AG04450 (cell line): ENCODE results near the gene SLC36A4. TPM values are rescaled to one million over a fixed set of nuclear protein-coding genes. Genes with fewer than 3 reads are reported as not detected.

ENCODE experiments used
- CTCF ChIA-PET: fragments of 300-600, 350-600 bp; formaldehyde crosslinking; extraction: SDS; loops from one replicate; lab custom pipeline; 2022; ENCODE audit warnings: antibody characterized with exemption, inconsistent platforms; lab: Charles Lee
- POLR2A ChIA-PET: fragments of 350-600 bp; formaldehyde crosslinking; extraction: SDS; loops from one replicate; lab custom pipeline; 2021; ENCODE audit warnings: antibody characterized with exemption, inconsistent platforms; lab: Yijun Ruan, JAX
- DNase-seq: peaks from one replicate; pipeline ENCODE4 v3.0.0-alpha.2; 2011; ENCODE audit warnings: low read depth, low spot score
- H3K27ac ChIP-seq: one replicate; pipeline ENCODE4 v1.5.1; 2012; ENCODE audit warnings: low read depth, low read length, control low read depth
- H3K27me3 ChIP-seq: one replicate; pipeline ENCODE4 v1.6.0; 2012; ENCODE audit warnings: low read length; ENCODE audit not compliant: control insufficient read depth, insufficient read depth
- H3K4me3 ChIP-seq: 2 replicates; pipeline ENCODE4 v1.5.1; 2011; ENCODE audit warnings: mild to moderate bottlenecking, low read depth, low read length, control low read depth
- H3K9me3 ChIP-seq: 2 replicates; pipeline ENCODE4 v1.5.1; 2012; ENCODE audit warnings: low read length; ENCODE audit not compliant: control insufficient read depth, insufficient read depth
- polyA plus RNA-seq: library from polyadenylated mRNA; depleted of rRNA; stranded (reverse); fragments of >200 nt; gene quantifications from 2 replicates; pipeline ENCODE4 v1.2.3, GENCODE V29; 2011
- TF ChIP-seq, protein P1 (sequence below): IDR thresholded peaks from 2 replicates; pipeline ENCODE4 v1.5.1; 2011; ENCODE audit warnings: low read depth, low read length, control low read depth, inconsistent platforms

SLC36A4 gene
- polyA plus RNA-seq, 1 experiment, result 17.7 TPM

DNA sequence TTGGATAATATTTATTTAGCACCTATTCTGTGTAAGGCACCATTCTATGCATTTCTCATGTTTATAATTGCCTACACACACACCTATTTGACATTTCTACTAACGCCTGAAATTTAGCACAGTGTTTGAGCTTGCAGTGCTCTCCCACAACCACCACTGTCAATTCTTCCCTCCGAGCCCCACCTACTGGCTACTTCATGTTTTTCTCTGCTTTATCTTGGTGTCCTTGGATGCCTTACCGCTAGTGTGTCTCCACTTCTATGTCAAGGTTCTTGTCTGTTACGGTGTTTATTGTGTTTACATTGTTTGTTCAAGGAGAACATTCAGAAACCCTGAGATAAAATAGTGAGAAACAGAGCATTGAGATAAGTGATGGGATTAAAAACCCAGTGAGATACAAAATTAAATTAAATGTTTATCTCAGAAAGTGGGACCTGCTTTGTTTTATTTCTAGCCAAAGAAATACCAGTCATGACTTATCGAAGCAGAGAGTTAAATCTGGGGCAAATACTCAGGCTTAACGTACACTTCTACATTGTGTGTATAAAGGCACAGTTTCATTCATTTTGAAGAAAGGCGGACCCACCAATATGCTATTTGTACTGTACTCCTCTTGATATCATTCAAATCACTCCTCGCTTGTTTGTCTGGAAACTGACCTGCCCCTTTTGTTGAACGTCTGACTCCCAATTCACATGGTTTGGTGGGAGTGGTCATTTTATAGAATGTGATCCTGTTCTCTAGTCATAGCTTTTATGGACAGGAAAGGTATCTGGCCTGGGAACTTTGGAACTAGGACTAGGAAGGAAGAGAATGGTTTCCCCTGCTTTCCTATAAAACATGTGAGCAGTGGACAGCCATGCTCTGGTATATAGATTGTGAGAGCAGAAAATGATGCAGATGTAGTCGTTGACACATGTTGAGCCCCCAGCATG is 39.2 kb upstream of the SLC36A4 start:
- H3K27ac ChIP-seq, result no peak overlapping the region
- H3K4me3 ChIP-seq, result no peak overlapping the region
- no peaks in the 10 kb centered on the region for H3K9me3 ChIP-seq
- POLR2A ChIA-PET, result no interaction called here
- CTCF ChIA-PET, result interaction anchor here (0.6 to 6.0 kb wide), 14 partner anchors 12 to 1180 kb away, joined by 3 to 111 read pairs (median 6); no protein-coding TSS in a partner anchor
- H3K27me3 ChIP-seq, result peaks cover 9% of the 10 kb centered on the region
- no peak for DNase-seq
- TF ChIP-seq, protein P1, sequence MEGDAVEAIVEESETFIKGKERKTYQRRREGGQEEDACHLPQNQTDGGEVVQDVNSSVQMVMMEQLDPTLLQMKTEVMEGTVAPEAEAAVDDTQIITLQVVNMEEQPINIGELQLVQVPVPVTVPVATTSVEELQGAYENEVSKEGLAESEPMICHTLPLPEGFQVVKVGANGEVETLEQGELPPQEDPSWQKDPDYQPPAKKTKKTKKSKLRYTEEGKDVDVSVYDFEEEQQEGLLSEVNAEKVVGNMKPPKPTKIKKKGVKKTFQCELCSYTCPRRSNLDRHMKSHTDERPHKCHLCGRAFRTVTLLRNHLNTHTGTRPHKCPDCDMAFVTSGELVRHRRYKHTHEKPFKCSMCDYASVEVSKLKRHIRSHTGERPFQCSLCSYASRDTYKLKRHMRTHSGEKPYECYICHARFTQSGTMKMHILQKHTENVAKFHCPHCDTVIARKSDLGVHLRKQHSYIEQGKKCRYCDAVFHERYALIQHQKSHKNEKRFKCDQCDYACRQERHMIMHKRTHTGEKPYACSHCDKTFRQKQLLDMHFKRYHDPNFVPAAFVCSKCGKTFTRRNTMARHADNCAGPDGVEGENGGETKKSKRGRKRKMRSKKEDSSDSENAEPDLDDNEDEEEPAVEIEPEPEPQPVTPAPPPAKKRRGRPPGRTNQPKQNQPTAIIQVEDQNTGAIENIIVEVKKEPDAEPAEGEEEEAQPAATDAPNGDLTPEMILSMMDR, result peak; percentile 73

DNA sequence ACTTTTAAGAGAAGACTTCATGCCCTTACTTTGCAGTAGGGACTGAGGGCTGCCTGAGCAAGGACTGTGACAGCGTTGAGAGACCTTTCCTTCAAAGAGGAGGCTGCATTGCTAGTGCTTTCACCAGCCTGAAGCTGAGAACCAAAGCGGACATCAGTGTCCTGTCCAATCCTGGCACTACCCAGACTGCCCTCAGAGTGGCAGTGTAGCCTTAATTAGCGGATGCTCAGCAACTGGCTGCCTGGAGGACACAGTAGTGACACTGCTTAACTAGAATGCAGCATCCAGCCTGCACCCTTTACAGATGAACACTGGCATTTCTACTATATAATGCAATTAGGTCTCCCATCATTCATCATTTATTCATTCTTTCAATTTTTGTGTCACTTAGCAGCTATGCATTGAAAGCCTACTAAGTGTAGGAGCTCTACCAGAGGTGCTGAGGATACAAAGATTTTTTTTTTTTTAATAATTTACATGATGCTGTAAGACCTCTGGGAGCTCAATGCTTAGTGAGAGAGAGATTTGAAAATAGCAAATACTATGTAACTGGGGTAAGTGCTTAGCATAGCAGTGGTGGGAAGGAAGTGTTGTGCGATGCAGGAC is 36.9 kb upstream of the SLC36A4 start:
- Histone ChIP-seq H3K27me3 (peaks cover 9% of the 10 kb centered on the region), H3K27ac (no peak overlapping the region), H3K4me3 (no peak overlapping the region), H3K9me3 (no peaks in the 10 kb centered on the region)
- DNase-seq, result peak; percentile 30
- ChIA-PET CTCF (interaction anchor here (0.6 to 6.0 kb wide), 25 partner anchors 9 to 454 kb away, joined by 3 to 111 read pairs (median 4); partner anchors contain the start of genes CEP295 and SMCO4), POLR2A (no interaction called here)
- TF ChIP-seq, protein P1, result peak; percentile 94

DNA sequence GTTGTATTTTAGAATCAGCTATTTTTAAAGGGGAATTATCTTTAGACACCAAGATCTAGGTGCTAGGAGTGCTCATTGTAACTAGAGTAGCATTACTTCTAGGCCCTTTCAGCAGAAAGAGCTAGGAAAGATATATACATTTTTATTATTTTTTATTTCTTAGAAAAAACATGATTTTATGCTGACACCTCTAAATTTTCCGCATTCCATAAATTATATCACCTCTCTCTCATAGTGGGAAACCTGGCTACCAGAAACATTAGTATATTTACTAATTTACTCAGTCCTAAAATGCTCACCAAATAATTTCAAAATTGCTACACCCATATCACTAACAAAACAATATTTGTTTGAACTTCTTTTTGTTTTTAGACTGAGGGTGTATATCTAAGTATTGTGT is 32.1 kb upstream of the SLC36A4 start:
- TF ChIP-seq, protein P1, result no peak
- no peak for DNase-seq
- H3K9me3 ChIP-seq, result no peaks in the 10 kb centered on the region
- no peak overlapping the region for H3K4me3 ChIP-seq
- ChIA-PET POLR2A (no interaction called here), CTCF (interaction anchor here (0.6 to 1.0 kb wide), 2 partner anchors 423 to 1019 kb away, joined by 3 read pairs; no protein-coding TSS in a partner anchor)
- H3K27ac ChIP-seq, result no peak overlapping the region
- H3K27me3 ChIP-seq, result peaks cover 11% of the 10 kb centered on the region

DNA sequence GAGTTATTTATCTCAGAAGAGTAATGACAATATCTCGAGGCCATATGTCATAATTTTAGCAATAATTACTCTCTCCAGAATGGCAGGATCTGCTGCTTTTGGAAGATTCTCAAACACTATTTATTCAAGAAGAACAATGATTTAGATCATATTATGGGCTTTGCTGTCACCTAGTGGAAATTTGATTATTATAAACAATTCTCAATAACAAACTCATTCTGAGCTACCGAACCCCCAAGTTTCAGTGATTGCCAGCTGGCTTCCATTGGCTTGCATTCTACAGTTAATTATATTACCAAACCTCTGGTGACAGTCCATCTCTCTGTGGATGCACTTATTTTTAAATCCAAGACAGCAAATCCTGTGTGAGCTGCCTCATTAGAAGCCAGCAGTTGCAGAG is 27.9 kb upstream of the SLC36A4 start:
- Histone ChIP-seq H3K9me3 (no peaks in the 10 kb centered on the region), H3K27me3 (peaks cover 3% of the 10 kb centered on the region), H3K4me3 (no peak overlapping the region), H3K27ac (no peak overlapping the region)
- TF ChIP-seq, protein P1, result peak; percentile 24; the same call in 1 of the 2 replicates
- POLR2A ChIA-PET, result no interaction called here
- DNase-seq, result no peak
- CTCF ChIA-PET, result interaction anchor here (0.6 to 5.4 kb wide), 17 partner anchors 9 to 1014 kb away, joined by 3 to 92 read pairs (median 4); no protein-coding TSS in a partner anchor
